A549 (cell line): ENCODE measurements around the gene MED13L. TPM values are rescaled to one million over a fixed set of nuclear protein-coding genes. Genes with fewer than 3 reads are reported as not detected.

Source experiments
- ATAC-seq, 2 experiments: fragments of 200-7000 bp in 1 of 2; fragments of >200 bp in 1 of 2; cut with Nextera tagmentation in 1 of 2; cut with Tn5 transposase in 1 of 2; 3 replicates each; pipeline versions ENCODE4 v1.8.0 to v1.9.1; 2018 to 2020; ENCODE audit warnings: mild to moderate bottlenecking in 1 of 2, moderate library complexity in 1 of 2
- CTCF ChIA-PET: fragments of 300-600 bp; sonication (Branson Sonifier 250); formaldehyde crosslinking; extraction: SDS; loops from one replicate; lab custom pipeline; 2021; ENCODE audit warnings: antibody characterized with exemption, inconsistent platforms; lab: Yijun Ruan, JAX
- POLR2A ChIA-PET: fragments of 350-600 bp; formaldehyde crosslinking; extraction: SDS; loops from one replicate; lab custom pipeline; 2021; ENCODE audit warnings: antibody characterized with exemption, inconsistent platforms; lab: Yijun Ruan, JAX
- DNase-seq, 2 experiments: peaks; one replicate each; pipeline versions ENCODE4 v3.0.0 to v3.0.0-alpha.2; 2011 to 2016; ENCODE audit warnings: low read depth in 1 of 2, low spot score in 1 of 2
- FAIRE-seq: peaks from 2 replicates; lab custom pipeline; 2011; peaks lifted over from hg19 to GRCh38; lab: Jason Lieb, UNC
- H3K27ac ChIP-seq, 2 experiments: fragments of >200 bp; sonication (Bioruptor Twin); formaldehyde crosslinking; 3 replicates each; pipeline ENCODE4 v1.5.1; 2016 to 2017
- H3K4me1 ChIP-seq: fragments of >200 bp; sonication (Bioruptor Twin); formaldehyde crosslinking; 3 replicates; pipeline ENCODE4 v1.6.1; 2016
- H3K4me2 ChIP-seq: fragments of >200 bp; sonication (Bioruptor Twin); formaldehyde crosslinking; 3 replicates; pipeline ENCODE4 v1.6.1; 2016
- H3K4me3 ChIP-seq: fragments of >200 bp; sonication (Bioruptor Twin); formaldehyde crosslinking; 3 replicates; pipeline ENCODE4 v1.5.1; 2016
- H3K9me3 ChIP-seq: fragments of >200 bp; sonication (Bioruptor Twin); formaldehyde crosslinking; 3 replicates; pipeline ENCODE4 v1.6.1; 2016
- BHLHE40 ChIP-seq: IDR thresholded peaks from 2 replicates; pipeline ENCODE4 v1.6.1; 2012; ENCODE audit warnings: low read depth, low read length, inconsistent platforms
- CEBPB ChIP-seq, 2 experiments: fragments of >200 bp in 1 of 2; sonication (Bioruptor Twin) in 1 of 2; formaldehyde crosslinking in 1 of 2; IDR thresholded peaks; 2 replicates each; pipeline ENCODE4 v1.6.1; 2012 to 2016
- EHF ChIP-seq: fragments of 250-450 bp; sonication (Bioruptor Pico); IDR thresholded peaks from 2 replicates; pipeline ENCODE4 v1.5.0; 2020; ENCODE audit warnings: mild to moderate bottlenecking
- FOSB ChIP-seq: fragments of 250-450 bp; sonication (Bioruptor Pico); IDR thresholded peaks from 2 replicates; pipeline ENCODE4 v1.5.0; 2020; ENCODE audit warnings: mild to moderate bottlenecking, moderate library complexity
- GATA3 ChIP-seq: IDR thresholded peaks from 2 replicates; pipeline ENCODE4 v1.6.1; 2012; ENCODE audit warnings: borderline replicate concordance
- HDAC2 ChIP-seq: fragments of 200-600 bp; sonication (generic); IDR thresholded peaks from 2 replicates; pipeline ENCODE4 v1.6.1; 2016
- HOXA7 ChIP-seq: fragments of 250-450 bp; sonication (Bioruptor Pico); IDR thresholded peaks from 2 replicates; pipeline ENCODE4 v1.5.0; 2020; ENCODE audit warnings: mild to moderate bottlenecking, moderate library complexity
- HOXB5 ChIP-seq: fragments of 250-450 bp; sonication (Bioruptor Pico); IDR thresholded peaks from 2 replicates; pipeline ENCODE4 v1.5.0; 2020; ENCODE audit warnings: mild to moderate bottlenecking, moderate library complexity
- JUN ChIP-seq, 2 experiments: fragments of >200 bp; sonication (Bioruptor Twin); formaldehyde crosslinking; IDR thresholded peaks; 2 replicates in 1 of 2; 3 replicates in 1 of 2; pipeline ENCODE4 v1.6.1; 2016 to 2017
- MAZ ChIP-seq: fragments of 150-350 bp; IDR thresholded peaks from 2 replicates; pipeline ENCODE4 v1.6.1; 2014; ENCODE audit warnings: antibody characterized with exemption, low read depth, low read length, borderline replicate concordance
- MYC ChIP-seq: IDR thresholded peaks from 2 replicates; pipeline ENCODE4 v1.6.1; 2012; ENCODE audit warnings: mild to moderate bottlenecking, inconsistent platforms, low read length, improper control_type of control experiment, borderline replicate concordance
- NFE2L2 ChIP-seq: fragments of 150-350 bp; conservative IDR thresholded peaks from 2 replicates; pipeline ENCODE4 v1.6.1; 2014; ENCODE audit warnings: low read length
- NR3C1 ChIP-seq: fragments of >200 bp; sonication (Bioruptor Twin); formaldehyde crosslinking; IDR thresholded peaks from 3 replicates; pipeline ENCODE4 v1.6.1; 2017
- POLR2AphosphoS2 ChIP-seq: conservative IDR thresholded peaks from 2 replicates; pipeline ENCODE4 v1.6.1; 2012; ENCODE audit warnings: low read length, improper control_type of control experiment, inconsistent platforms
- RCOR1 ChIP-seq: fragments of 150-350 bp; IDR thresholded peaks from 2 replicates; pipeline ENCODE4 v1.6.1; 2014; ENCODE audit warnings: antibody characterized with exemption, low read length, low read depth
- RNF2 ChIP-seq: fragments of 200-600 bp; sonication (generic); IDR thresholded peaks from 2 replicates; pipeline ENCODE4 v1.6.1; 2016; ENCODE audit warnings: low read depth, mild to moderate bottlenecking, antibody characterized with exemption, moderate library complexity, borderline replicate concordance
- SREBF2 ChIP-seq: fragments of 450-650 bp; IDR thresholded peaks from 2 replicates; pipeline ENCODE4 v1.6.1; 2014; ENCODE audit warnings: mild to moderate bottlenecking, moderate library complexity
- TFCP2L1 ChIP-seq: fragments of 250-450 bp; sonication (Bioruptor Pico); IDR thresholded peaks from 2 replicates; pipeline ENCODE4 v1.5.0; 2021; ENCODE audit warnings: mild to moderate bottlenecking
- ZFP36 ChIP-seq: fragments of 450-650 bp; IDR thresholded peaks from 2 replicates; pipeline ENCODE4 v1.6.1; 2014; ENCODE audit warnings: borderline replicate concordance; ENCODE audit not compliant: partially characterized antibody
- WGBS: methylation state at CpG from one replicate; pipeline ENCODE4 v1.1.6; 2017; ENCODE audit errors: missing lambda C conversion rate; 5-methylcytosine and 5-hydroxymethylcytosine counted together
- polyA plus RNA-seq, 4 experiments: library from polyadenylated mRNA; depleted of rRNA in 3 of 4; stranded (reverse); fragments of >200 nt; fragmentation: RNase III in 1 of 4; extraction: RNeasy Plus Mini Kit Qiagen cat#74134 plus additional on column Dnase treatment in 1 of 4; gene quantifications; 2 replicates in 3 of 4; 3 replicates in 1 of 4; pipeline ENCODE4 v1.2.3, GENCODE V29; 2011 to 2017
- TF ChIP-seq, protein P1 (sequence below): fragments of >200 bp; sonication (Bioruptor Twin); formaldehyde crosslinking; IDR thresholded peaks from 3 replicates; pipeline ENCODE4 v1.6.1; 2016
- TF ChIP-seq, protein P2 (sequence below): fragments of >200 bp; sonication (Bioruptor Twin); formaldehyde crosslinking; IDR thresholded peaks from 2 replicates; pipeline ENCODE4 v1.6.1; 2016
- TF ChIP-seq, protein P3 (sequence below): fragments of 200-600 bp; sonication (generic); IDR thresholded peaks from 2 replicates; pipeline ENCODE4 v1.6.1; 2016; ENCODE audit warnings: antibody characterized with exemption, mild to moderate bottlenecking, moderate library complexity
- TF ChIP-seq, protein P4 (sequence below): fragments of 450-650 bp; IDR thresholded peaks from 2 replicates; pipeline ENCODE4 v1.6.1; 2014; ENCODE audit warnings: antibody characterized with exemption
- TF ChIP-seq, protein P5 (sequence below): IDR thresholded peaks from 2 replicates; pipeline ENCODE4 v1.6.1; 2012
- TF ChIP-seq, protein P6 (sequence below): IDR thresholded peaks from 2 replicates; pipeline ENCODE4 v1.6.1; 2012
- TF ChIP-seq, protein P7 (sequence below): fragments of 150-350 bp; IDR thresholded peaks from 2 replicates; pipeline ENCODE4 v1.6.1; 2014; ENCODE audit warnings: low read depth, mild to moderate bottlenecking, low read length

Gene MED13L
- polyA plus RNA-seq, 2 of the 4 experiments (the other 2 are of a cell fraction), result 23.2 to 134 TPM

DNA sequence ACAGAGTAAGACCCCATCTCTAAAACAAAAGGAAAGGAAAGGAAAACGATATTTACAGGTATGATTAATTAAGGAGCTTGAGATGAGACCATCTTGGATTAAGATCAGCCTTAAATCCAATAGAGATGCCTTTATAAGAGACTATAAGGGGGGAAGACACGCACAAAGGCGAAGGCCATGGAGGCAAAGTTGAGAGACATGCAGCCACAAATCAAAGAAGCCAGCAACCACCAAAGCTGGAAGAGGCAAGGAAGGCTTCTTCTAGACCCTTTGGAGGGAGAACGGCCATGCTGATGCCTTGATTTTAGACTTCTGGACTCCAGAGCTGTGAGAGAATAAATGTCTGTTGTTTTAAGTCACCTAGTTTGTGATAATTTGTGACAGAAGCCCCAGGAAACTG, 39.6 kb upstream of the MED13L start:
- FAIRE-seq (no peak), ATAC-seq (no peak), DNase-seq (no peak)
- H3K9me3 ChIP-seq, result no peaks in the 10 kb centered on the region
- WGBS, result 74% methylated on average over 4 of the region's 4 CpGs
- H3K4me1 ChIP-seq, result no peaks in the 10 kb centered on the region
- TF ChIP-seq, protein P1, sequence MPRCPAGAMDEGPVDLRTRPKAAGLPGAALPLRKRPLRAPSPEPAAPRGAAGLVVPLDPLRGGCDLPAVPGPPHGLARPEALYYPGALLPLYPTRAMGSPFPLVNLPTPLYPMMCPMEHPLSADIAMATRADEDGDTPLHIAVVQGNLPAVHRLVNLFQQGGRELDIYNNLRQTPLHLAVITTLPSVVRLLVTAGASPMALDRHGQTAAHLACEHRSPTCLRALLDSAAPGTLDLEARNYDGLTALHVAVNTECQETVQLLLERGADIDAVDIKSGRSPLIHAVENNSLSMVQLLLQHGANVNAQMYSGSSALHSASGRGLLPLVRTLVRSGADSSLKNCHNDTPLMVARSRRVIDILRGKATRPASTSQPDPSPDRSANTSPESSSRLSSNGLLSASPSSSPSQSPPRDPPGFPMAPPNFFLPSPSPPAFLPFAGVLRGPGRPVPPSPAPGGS, result no peak
- TF ChIP-seq HDAC2 (no peak), FOSB (CRISPR knock-in tag) (no peak), POLR2AphosphoS2 (no peak), MAZ (no peak), EHF (CRISPR knock-in tag) (no peak), BHLHE40 (no peak), HOXA7 (CRISPR knock-in tag) (no peak), SREBF2 (no peak), ZFP36 (no peak), HOXB5 (CRISPR knock-in tag) (no peak), MYC (no peak)
- TF ChIP-seq, protein P2, sequence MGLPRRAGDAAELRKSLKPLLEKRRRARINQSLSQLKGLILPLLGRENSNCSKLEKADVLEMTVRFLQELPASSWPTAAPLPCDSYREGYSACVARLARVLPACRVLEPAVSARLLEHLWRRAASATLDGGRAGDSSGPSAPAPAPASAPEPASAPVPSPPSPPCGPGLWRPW, result no peak
- TF ChIP-seq, protein P3, sequence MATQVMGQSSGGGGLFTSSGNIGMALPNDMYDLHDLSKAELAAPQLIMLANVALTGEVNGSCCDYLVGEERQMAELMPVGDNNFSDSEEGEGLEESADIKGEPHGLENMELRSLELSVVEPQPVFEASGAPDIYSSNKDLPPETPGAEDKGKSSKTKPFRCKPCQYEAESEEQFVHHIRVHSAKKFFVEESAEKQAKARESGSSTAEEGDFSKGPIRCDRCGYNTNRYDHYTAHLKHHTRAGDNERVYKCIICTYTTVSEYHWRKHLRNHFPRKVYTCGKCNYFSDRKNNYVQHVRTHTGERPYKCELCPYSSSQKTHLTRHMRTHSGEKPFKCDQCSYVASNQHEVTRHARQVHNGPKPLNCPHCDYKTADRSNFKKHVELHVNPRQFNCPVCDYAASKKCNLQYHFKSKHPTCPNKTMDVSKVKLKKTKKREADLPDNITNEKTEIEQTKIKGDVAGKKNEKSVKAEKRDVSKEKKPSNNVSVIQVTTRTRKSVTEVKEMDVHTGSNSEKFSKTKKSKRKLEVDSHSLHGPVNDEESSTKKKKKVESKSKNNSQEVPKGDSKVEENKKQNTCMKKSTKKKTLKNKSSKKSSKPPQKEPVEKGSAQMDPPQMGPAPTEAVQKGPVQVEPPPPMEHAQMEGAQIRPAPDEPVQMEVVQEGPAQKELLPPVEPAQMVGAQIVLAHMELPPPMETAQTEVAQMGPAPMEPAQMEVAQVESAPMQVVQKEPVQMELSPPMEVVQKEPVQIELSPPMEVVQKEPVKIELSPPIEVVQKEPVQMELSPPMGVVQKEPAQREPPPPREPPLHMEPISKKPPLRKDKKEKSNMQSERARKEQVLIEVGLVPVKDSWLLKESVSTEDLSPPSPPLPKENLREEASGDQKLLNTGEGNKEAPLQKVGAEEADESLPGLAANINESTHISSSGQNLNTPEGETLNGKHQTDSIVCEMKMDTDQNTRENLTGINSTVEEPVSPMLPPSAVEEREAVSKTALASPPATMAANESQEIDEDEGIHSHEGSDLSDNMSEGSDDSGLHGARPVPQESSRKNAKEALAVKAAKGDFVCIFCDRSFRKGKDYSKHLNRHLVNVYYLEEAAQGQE, result no peak
- TF ChIP-seq, protein P4, sequence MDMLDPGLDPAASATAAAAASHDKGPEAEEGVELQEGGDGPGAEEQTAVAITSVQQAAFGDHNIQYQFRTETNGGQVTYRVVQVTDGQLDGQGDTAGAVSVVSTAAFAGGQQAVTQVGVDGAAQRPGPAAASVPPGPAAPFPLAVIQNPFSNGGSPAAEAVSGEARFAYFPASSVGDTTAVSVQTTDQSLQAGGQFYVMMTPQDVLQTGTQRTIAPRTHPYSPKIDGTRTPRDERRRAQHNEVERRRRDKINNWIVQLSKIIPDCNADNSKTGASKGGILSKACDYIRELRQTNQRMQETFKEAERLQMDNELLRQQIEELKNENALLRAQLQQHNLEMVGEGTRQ, result no peak
- no peak overlapping the region for H3K27ac ChIP-seq
- POLR2A ChIA-PET, result no interaction called here
- H3K4me2 ChIP-seq, result no peak overlapping the region
- no peak overlapping the region for H3K4me3 ChIP-seq
- CTCF ChIA-PET, result interaction anchor here (0.8 to 1.6 kb wide), 3 partner anchors 9 to 283 kb away, joined by 3 to 5 read pairs (median 4); no protein-coding TSS in a partner anchor

DNA sequence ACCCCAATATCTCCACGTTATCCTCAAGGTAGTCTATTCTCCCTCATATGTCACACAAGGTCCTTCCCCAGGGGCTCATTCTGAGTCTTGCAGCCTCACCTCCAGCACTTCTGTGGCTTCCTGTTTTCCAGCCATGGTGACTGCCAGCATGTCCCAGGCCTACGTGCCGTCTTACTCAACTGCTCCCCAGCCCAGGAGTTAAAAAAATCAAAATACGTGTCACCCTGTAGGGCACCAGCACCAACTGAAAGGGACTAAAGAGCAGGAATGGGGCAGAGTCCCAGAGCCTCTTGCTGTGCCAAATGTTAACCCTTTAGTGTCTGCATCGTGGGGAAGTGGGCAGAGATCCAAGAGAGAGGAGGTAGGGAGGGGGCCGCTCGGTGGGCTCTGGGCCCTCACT, 37.0 kb upstream of the MED13L start:
- H3K4me1 ChIP-seq, result no peaks in the 10 kb centered on the region
- DNase-seq (no peak), ATAC-seq (no peak), FAIRE-seq (no peak)
- H3K27ac ChIP-seq, result no peak overlapping the region
- no peak overlapping the region for H3K4me3 ChIP-seq
- WGBS, result 82% methylated on average over 7 of the region's 7 CpGs
- H3K4me2 ChIP-seq, result no peak overlapping the region
- ChIA-PET CTCF (interaction anchor here (0.6 kb wide), 1 partner anchor 184 kb away, joined by 5 read pairs; no protein-coding TSS in a partner anchor), POLR2A (no interaction called here)
- H3K9me3 ChIP-seq, result peaks cover 11% of the 10 kb centered on the region; the same call in 2 of the 3 replicates
- TF ChIP-seq, protein P5, sequence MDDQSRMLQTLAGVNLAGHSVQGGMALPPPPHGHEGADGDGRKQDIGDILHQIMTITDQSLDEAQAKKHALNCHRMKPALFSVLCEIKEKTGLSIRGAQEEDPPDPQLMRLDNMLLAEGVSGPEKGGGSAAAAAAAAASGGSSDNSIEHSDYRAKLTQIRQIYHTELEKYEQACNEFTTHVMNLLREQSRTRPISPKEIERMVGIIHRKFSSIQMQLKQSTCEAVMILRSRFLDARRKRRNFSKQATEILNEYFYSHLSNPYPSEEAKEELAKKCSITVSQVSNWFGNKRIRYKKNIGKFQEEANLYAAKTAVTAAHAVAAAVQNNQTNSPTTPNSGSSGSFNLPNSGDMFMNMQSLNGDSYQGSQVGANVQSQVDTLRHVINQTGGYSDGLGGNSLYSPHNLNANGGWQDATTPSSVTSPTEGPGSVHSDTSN, result no peak
- TF ChIP-seq FOSB (CRISPR knock-in tag), result no peak
- TF ChIP-seq NR3C1, result no peak
- TF ChIP-seq RCOR1, result no peak
- no peak for TF ChIP-seq HDAC2
- TF ChIP-seq HOXA7 (CRISPR knock-in tag), result no peak
- TF ChIP-seq, protein P6, sequence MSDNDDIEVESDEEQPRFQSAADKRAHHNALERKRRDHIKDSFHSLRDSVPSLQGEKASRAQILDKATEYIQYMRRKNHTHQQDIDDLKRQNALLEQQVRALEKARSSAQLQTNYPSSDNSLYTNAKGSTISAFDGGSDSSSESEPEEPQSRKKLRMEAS, result no peak
- no peak for TF ChIP-seq GATA3
- no peak for TF ChIP-seq RNF2
- no peak for TF ChIP-seq TFCP2L1 (CRISPR knock-in tag)
- TF ChIP-seq HOXB5 (CRISPR knock-in tag), result no peak
- TF ChIP-seq, protein P7, sequence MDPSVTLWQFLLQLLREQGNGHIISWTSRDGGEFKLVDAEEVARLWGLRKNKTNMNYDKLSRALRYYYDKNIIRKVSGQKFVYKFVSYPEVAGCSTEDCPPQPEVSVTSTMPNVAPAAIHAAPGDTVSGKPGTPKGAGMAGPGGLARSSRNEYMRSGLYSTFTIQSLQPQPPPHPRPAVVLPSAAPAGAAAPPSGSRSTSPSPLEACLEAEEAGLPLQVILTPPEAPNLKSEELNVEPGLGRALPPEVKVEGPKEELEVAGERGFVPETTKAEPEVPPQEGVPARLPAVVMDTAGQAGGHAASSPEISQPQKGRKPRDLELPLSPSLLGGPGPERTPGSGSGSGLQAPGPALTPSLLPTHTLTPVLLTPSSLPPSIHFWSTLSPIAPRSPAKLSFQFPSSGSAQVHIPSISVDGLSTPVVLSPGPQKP, result no peak
- no peak for TF ChIP-seq JUN (IDR thresholded peaks at IDR 0.05)
- TF ChIP-seq, protein P3, result no peak
- no peak for TF ChIP-seq CEBPB (IDR thresholded peaks at IDR 0.05)
- no peak for TF ChIP-seq NFE2L2
